IMR-90 (cell line): ENCODE measurements around the gene SCD.

Experiments used
- CHD1 ChIP-seq: IDR thresholded peaks from 2 replicates; pipeline ENCODE4 v1.6.1; 2012; ENCODE audit warnings: low read depth, low read length, improper control_type of control experiment
- MAFK ChIP-seq: IDR thresholded peaks from 2 replicates; pipeline ENCODE4 v1.6.1; 2012; ENCODE audit warnings: low read depth, low read length, improper control_type of control experiment
- MAZ ChIP-seq: IDR thresholded peaks from 2 replicates; pipeline ENCODE4 v1.6.1; 2012; ENCODE audit warnings: low read depth, mild to moderate bottlenecking, low read length, improper control_type of control experiment, moderate library complexity, borderline replicate concordance
- RFX5 ChIP-seq: IDR thresholded peaks from 2 replicates; pipeline ENCODE4 v1.8.0; 2012; ENCODE audit warnings: low read depth, mild to moderate bottlenecking, low read length, moderate library complexity
- TF ChIP-seq, protein P1 (sequence below): conservative IDR thresholded peaks from 2 replicates; pipeline ENCODE4 v1.5.1; 2012; ENCODE audit warnings: mild to moderate bottlenecking, low read depth, low read length, improper control_type of control experiment

DNA sequence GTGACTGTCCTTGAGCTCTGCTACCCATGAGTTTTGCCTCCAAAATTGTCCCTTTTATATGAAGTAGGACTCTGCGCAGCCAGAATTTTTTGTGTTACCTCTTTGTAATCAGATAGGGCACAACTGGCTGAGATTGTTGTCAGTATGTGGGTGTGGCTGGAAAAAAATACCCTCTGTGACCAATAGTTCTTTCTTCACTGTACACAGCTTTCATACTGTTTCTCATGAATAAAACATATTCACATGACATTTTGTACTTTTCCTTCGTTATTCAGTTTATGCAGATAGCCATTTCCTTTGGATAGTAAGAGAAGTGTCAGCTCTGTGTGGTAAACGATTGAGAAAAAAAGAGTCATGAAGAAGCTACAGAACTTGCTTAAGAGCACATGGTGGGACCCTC lies 66.1 kb downstream of the SCD start:
- TF ChIP-seq RFX5, result no peak
- TF ChIP-seq CHD1, result no peak
- TF ChIP-seq, protein P1, sequence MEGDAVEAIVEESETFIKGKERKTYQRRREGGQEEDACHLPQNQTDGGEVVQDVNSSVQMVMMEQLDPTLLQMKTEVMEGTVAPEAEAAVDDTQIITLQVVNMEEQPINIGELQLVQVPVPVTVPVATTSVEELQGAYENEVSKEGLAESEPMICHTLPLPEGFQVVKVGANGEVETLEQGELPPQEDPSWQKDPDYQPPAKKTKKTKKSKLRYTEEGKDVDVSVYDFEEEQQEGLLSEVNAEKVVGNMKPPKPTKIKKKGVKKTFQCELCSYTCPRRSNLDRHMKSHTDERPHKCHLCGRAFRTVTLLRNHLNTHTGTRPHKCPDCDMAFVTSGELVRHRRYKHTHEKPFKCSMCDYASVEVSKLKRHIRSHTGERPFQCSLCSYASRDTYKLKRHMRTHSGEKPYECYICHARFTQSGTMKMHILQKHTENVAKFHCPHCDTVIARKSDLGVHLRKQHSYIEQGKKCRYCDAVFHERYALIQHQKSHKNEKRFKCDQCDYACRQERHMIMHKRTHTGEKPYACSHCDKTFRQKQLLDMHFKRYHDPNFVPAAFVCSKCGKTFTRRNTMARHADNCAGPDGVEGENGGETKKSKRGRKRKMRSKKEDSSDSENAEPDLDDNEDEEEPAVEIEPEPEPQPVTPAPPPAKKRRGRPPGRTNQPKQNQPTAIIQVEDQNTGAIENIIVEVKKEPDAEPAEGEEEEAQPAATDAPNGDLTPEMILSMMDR, result no peak
- TF ChIP-seq MAZ, result no peak
- no peak for TF ChIP-seq MAFK
